BE2C (cell line): ENCODE measurements around the gene PLK2.

ENCODE experiments used
- DNase-seq: peaks from one replicate; pipeline ENCODE4 v3.0.0-alpha.2; 2020
- H3K27me3 ChIP-seq: fragments of 250-450 bp; sonication (Bioruptor Pico); 2 replicates; pipeline ENCODE4 v1.5.1; 2020; ENCODE audit warnings: mild to moderate bottlenecking
- H3K36me3 ChIP-seq: fragments of 250-450 bp; sonication (Bioruptor Pico); 2 replicates; pipeline ENCODE4 v1.5.1; 2020; ENCODE audit warnings: mild to moderate bottlenecking
- H3K4me1 ChIP-seq: fragments of 250-450 bp; sonication (Bioruptor Pico); 2 replicates; pipeline ENCODE4 v1.5.1; 2020
- H3K4me3 ChIP-seq: 2 replicates; pipeline ENCODE4 v1.5.1; 2011; ENCODE audit warnings: low read depth, low read length
- H3K9me3 ChIP-seq: fragments of 250-450 bp; sonication (Bioruptor Pico); 2 replicates; pipeline ENCODE4 v1.5.1; 2020
- CTCF ChIP-seq: IDR thresholded peaks from 2 replicates; pipeline ENCODE4 v1.5.1; 2012; ENCODE audit warnings: mild to moderate bottlenecking, low read depth, low read length

The PLK2 gene

DNA sequence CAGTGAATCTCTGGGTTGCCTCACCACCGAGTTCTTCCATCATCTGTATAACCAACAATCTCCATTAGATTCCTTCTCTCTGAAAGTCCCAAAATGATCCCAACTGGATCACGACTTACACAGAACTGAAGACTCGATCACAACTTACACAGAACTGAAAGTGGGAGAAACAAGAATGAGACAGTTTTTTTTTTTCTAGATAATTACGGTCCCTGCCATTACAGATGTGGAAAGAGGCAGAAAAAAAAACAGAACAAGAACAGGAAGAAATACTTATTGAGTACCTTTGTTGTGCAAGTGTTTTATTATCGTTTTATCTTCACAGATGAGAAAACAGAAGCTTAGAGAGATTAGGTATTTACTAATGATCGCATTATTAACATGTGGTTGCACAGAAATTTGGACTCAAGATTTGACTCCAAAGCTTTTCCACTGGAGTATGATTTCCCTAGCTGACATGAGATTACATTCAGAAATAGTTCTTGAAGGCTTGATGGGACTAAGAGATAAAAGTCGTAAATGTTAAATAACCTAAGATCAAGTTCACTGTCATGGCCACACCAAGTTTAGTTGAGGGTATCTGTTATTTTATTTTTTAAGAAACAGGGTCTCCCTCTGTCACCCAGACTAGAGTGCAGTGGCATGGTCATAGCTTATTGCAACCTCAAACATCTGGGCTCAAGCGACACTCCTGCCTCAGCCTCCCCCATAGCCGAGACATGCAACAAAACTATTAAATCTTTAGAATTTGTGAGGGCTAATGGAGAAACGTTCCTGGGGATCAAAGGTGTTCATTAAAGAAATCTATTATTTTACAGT is 8.9 kb downstream of the PLK2 start:
- H3K9me3 ChIP-seq = no peaks in the 10 kb centered on the region
- no peaks in the 10 kb centered on the region for H3K27me3 ChIP-seq
- peaks cover 3% of the 10 kb centered on the region for H3K36me3 ChIP-seq
- H3K4me1 ChIP-seq = no peaks in the 10 kb centered on the region; the same call in 1 of the 2 replicates
- no peak for DNase-seq
- TF ChIP-seq CTCF = no peak
- H3K4me3 ChIP-seq = no peak overlapping the region

GRCh38 chr5:58450018-58450417 is 9.9 kb downstream of the PLK2 start:
- no peak for DNase-seq
- TF ChIP-seq CTCF = no peak
- no peaks in the 10 kb centered on the region; the same call in 1 of the 2 replicates for H3K4me1 ChIP-seq
- no peaks in the 10 kb centered on the region for H3K9me3 ChIP-seq
- no peaks in the 10 kb centered on the region for H3K36me3 ChIP-seq
- H3K27me3 ChIP-seq = no peaks in the 10 kb centered on the region
- no peak overlapping the region for H3K4me3 ChIP-seq

- no peaks in the 10 kb centered on the region; the same call in 1 of the 2 replicates for H3K4me1 ChIP-seq
- H3K36me3 ChIP-seq = no peaks in the 10 kb centered on the region
- H3K4me3 ChIP-seq = no peak overlapping the region
- TF ChIP-seq CTCF = no peak
- no peaks in the 10 kb centered on the region for H3K9me3 ChIP-seq
- H3K27me3 ChIP-seq = no peaks in the 10 kb centered on the region
- no peak for DNase-seq
Measured at GRCh38 chr5:58447226-58447625, 12.7 kb downstream of the PLK2 start.

GRCh38 chr5:58446024-58446423 is 13.9 kb downstream of the PLK2 start:
- H3K9me3 ChIP-seq = no peaks in the 10 kb centered on the region
- no peaks in the 10 kb centered on the region for H3K36me3 ChIP-seq
- no peaks in the 10 kb centered on the region for H3K27me3 ChIP-seq
- TF ChIP-seq CTCF = no peak
- DNase-seq = no peak
- no peak overlapping the region for H3K4me3 ChIP-seq
- no peaks in the 10 kb centered on the region; the same call in 1 of the 2 replicates for H3K4me1 ChIP-seq

GRCh38 chr5:58444805-58445204 is 15.1 kb downstream of the PLK2 start:
- H3K36me3 ChIP-seq = no peaks in the 10 kb centered on the region
- no peak for TF ChIP-seq CTCF
- no peak for DNase-seq

GRCh38 chr5:58440901-58441460 is 18.9 kb downstream of the PLK2 start:
- no peaks in the 10 kb centered on the region for H3K9me3 ChIP-seq

More at GRCh38 chr5:58444805-58445204, 15.1 kb downstream of the PLK2 start:
- Histone ChIP-seq H3K9me3 (no peaks in the 10 kb centered on the region), H3K4me3 (no peak overlapping the region), H3K4me1 (no peaks in the 10 kb centered on the region; the same call in 1 of the 2 replicates), H3K27me3 (no peaks in the 10 kb centered on the region)

More at GRCh38 chr5:58440901-58441460, 18.9 kb downstream of the PLK2 start:
- H3K36me3 ChIP-seq = no peaks in the 10 kb centered on the region
- no peaks in the 10 kb centered on the region for H3K27me3 ChIP-seq
- no peaks in the 10 kb centered on the region for H3K4me1 ChIP-seq
- H3K4me3 ChIP-seq = no peak overlapping the region
- TF ChIP-seq CTCF = no peak
- no peak for DNase-seq
